GM19372 (cell line): ENCODE measurements around the gene TMPRSS6.

Source experiments
- ATAC-seq: cut with Tn5 transposase; IDR thresholded peaks from one replicate; pipeline ENCODE4 v1.9.1; 2021; ENCODE audit warnings: mild to moderate bottlenecking, low read depth, moderate library complexity; ENCODE audit not compliant: unreplicated experiment

TMPRSS6 gene

GRCh38 chr22:37141476-37141875 is 32.0 kb upstream of the TMPRSS6 start:
- no peak for ATAC-seq

- no peak for ATAC-seq
Observed at GRCh38 chr22:37140686-37141323, 31.3 kb upstream of the TMPRSS6 start.

GRCh38 chr22:37139762-37140161 is 30.2 kb upstream of the TMPRSS6 start:
- no peak for ATAC-seq

GRCh38 chr22:37138849-37139561 is 29.5 kb upstream of the TMPRSS6 start:
- no peak for ATAC-seq

- ATAC-seq: no peak
Observed at GRCh38 chr22:37137903-37138665, 28.6 kb upstream of the TMPRSS6 start.

- ATAC-seq: no peak
Observed at GRCh38 chr22:37137131-37137530, 27.6 kb upstream of the TMPRSS6 start.

GRCh38 chr22:37135023-37135422 is 25.5 kb upstream of the TMPRSS6 start:
- no peak for ATAC-seq

- ATAC-seq: no peak
Observed at GRCh38 chr22:37133304-37134018, 23.9 kb upstream of the TMPRSS6 start.

GRCh38 chr22:37132773-37133172 is 23.3 kb upstream of the TMPRSS6 start:
- ATAC-seq: no peak

GRCh38 chr22:37129866-37130441 is 20.4 kb upstream of the TMPRSS6 start:
- no peak for ATAC-seq

GRCh38 chr22:37128555-37129281 is 19.2 kb upstream of the TMPRSS6 start:
- ATAC-seq: no peak

- ATAC-seq: no peak
Observed at GRCh38 chr22:37127350-37127878, 17.9 kb upstream of the TMPRSS6 start.

- ATAC-seq: no peak
Observed at GRCh38 chr22:37126882-37127281, 17.4 kb upstream of the TMPRSS6 start.

- no peak for ATAC-seq
Observed at GRCh38 chr22:37126383-37126782, 16.9 kb upstream of the TMPRSS6 start.

GRCh38 chr22:37123649-37124048 is 14.1 kb upstream of the TMPRSS6 start:
- no peak for ATAC-seq

- no peak for ATAC-seq
Observed at GRCh38 chr22:37122598-37123180, 13.2 kb upstream of the TMPRSS6 start.

- ATAC-seq: peak; percentile 91
Observed at GRCh38 chr22:37121887-37122591, 12.5 kb upstream of the TMPRSS6 start.

- ATAC-seq: no peak
Observed at GRCh38 chr22:37120569-37121340, 11.2 kb upstream of the TMPRSS6 start.
